Stimulated activated CD4-positive, alpha-beta T cell treated with anti-CD3 and anti-CD28 coated beads, Interleukin-2, amount 100 ng/mL, for 48 hours (primary cell): Measurements from ENCODE around the gene ARID4B.
"Not testable (repeated sequence)": the region's sequence is repeated elsewhere in the genome, so short reads cannot be mapped to it uniquely, and the experiment has no call there.

ENCODE experiments used
- DNase-seq, 2 donors: peaks; one replicate each; pipeline ENCODE4 v3.0.0-alpha.2; 2020

Gene ARID4B

GRCh38 chr1:235268379-235269125, 59.4 kb downstream of the ARID4B start:
- DNase-seq = no peak

- DNase-seq = no peak
These were observed 61.0 kb downstream of the ARID4B start for GRCh38 chr1:235266967-235267366.

GRCh38 chr1:235266325-235266724, 61.7 kb downstream of the ARID4B start:
- DNase-seq = no peak

- DNase-seq = no peak
These were observed 62.1 kb downstream of the ARID4B start for GRCh38 chr1:235265900-235266299.

GRCh38 chr1:235264327-235264726, 63.7 kb downstream of the ARID4B start:
- DNase-seq = no peak

GRCh38 chr1:235262539-235262938, 65.4 kb downstream of the ARID4B start:
- no peak for DNase-seq

- DNase-seq = no peak
These were observed 66.7 kb downstream of the ARID4B start for GRCh38 chr1:235261243-235261642.

- no peak for DNase-seq
These were observed 68.7 kb downstream of the ARID4B start for GRCh38 chr1:235259133-235259778.

GRCh38 chr1:235258068-235258467, 69.9 kb downstream of the ARID4B start:
- DNase-seq = not testable (repeated sequence)

GRCh38 chr1:235254721-235255120, 73.3 kb downstream of the ARID4B start:
- no peak for DNase-seq

GRCh38 chr1:235253219-235253962, 74.6 kb downstream of the ARID4B start:
- DNase-seq = peak; percentile 45 to 52

- DNase-seq = no peak
These were observed 77.5 kb downstream of the ARID4B start for GRCh38 chr1:235250430-235250829.

GRCh38 chr1:235246022-235246948, 81.7 kb downstream of the ARID4B start:
- DNase-seq = no peak

GRCh38 chr1:235244974-235245592, 82.9 kb downstream of the ARID4B start:
- no peak for DNase-seq

- DNase-seq = no peak
These were observed 87.0 kb downstream of the ARID4B start for GRCh38 chr1:235240960-235241359.

GRCh38 chr1:235239851-235240250, 88.1 kb downstream of the ARID4B start:
- no peak for DNase-seq

- no peak for DNase-seq
These were observed 89.4 kb downstream of the ARID4B start for GRCh38 chr1:235238558-235238957.

- DNase-seq = no peak
These were observed 91.9 kb downstream of the ARID4B start for GRCh38 chr1:235236128-235236527.

- DNase-seq = no peak
These were observed 98.1 kb downstream of the ARID4B start for GRCh38 chr1:235229868-235230267.

- no peak for DNase-seq
These were observed 100.6 kb downstream of the ARID4B start for GRCh38 chr1:235227414-235227813.

- no peak for DNase-seq
These were observed 101.0 kb downstream of the ARID4B start for GRCh38 chr1:235226933-235227332.

- DNase-seq = no peak
These were observed 102.7 kb downstream of the ARID4B start for GRCh38 chr1:235225299-235225698.
